GM23338 (cell line): ENCODE measurements around the gene ABCA7.

Source experiments
- EZH2 ChIP-seq: fragments of 200-600 bp; sonication (generic); IDR thresholded peaks from one replicate; pipeline ENCODE4 v1.8.0; 2017; ENCODE audit warnings: antibody characterized with exemption, mild to moderate bottlenecking, low read depth; ENCODE audit not compliant: unreplicated experiment
- JUNB ChIP-seq: IDR thresholded peaks from one replicate; pipeline ENCODE4 v1.6.1; 2016; ENCODE audit warnings: antibody characterized with exemption; ENCODE audit not compliant: unreplicated experiment
- POLR2AphosphoS5 ChIP-seq: IDR thresholded peaks from 2 replicates; pipeline ENCODE4 v1.6.1; 2016; ENCODE audit warnings: antibody characterized with exemption, low read depth
- TF ChIP-seq, protein P1 (sequence below): IDR thresholded peaks from one replicate; pipeline ENCODE4 v1.6.1; 2018; ENCODE audit warnings: antibody characterized with exemption; ENCODE audit not compliant: unreplicated experiment
- TF ChIP-seq, protein P2 (sequence below), 2 experiments: fragments of 200-600 bp in 1 of 2; sonication (generic) in 1 of 2; conservative IDR thresholded peaks; 2 replicates each; pipeline versions ENCODE4 v1.5.1 to v1.6.1; 2016 to 2017; ENCODE audit warnings: antibody characterized with exemption in 2 of 2, low read depth in 2 of 2, mild to moderate bottlenecking in 2 of 2, moderate library complexity in 1 of 2

DNA sequence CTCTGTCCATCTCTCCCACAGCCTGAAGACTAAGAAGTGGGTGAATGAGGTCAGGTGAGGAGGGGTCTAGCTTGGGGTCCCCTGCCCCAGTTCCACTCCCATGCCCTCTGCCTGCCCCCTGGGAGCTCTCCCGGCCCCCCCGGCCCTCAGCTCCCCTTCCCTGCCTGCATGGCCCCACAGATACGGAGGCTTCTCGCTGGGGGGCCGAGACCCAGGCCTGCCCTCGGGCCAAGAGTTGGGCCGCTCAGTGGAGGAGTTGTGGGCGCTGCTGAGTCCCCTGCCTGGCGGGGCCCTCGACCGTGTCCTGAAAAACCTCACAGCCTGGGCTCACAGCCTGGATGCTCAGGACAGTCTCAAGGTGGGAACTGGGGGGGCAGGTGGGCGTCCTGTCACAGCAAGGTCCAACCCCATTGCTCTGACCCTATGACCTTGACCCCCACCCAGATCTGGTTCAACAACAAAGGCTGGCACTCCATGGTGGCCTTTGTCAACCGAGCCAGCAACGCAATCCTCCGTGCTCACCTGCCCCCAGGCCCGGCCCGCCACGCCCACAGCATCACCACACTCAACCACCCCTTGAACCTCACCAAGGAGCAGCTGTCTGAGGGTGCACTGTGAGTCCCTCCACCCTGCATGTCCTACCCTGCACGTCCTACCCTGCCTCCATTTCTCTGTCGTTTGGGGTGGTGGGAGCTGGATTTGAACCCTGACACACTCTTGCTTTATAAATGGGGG, 16.1 kb downstream of the ABCA7 start:
- TF ChIP-seq, protein P1, sequence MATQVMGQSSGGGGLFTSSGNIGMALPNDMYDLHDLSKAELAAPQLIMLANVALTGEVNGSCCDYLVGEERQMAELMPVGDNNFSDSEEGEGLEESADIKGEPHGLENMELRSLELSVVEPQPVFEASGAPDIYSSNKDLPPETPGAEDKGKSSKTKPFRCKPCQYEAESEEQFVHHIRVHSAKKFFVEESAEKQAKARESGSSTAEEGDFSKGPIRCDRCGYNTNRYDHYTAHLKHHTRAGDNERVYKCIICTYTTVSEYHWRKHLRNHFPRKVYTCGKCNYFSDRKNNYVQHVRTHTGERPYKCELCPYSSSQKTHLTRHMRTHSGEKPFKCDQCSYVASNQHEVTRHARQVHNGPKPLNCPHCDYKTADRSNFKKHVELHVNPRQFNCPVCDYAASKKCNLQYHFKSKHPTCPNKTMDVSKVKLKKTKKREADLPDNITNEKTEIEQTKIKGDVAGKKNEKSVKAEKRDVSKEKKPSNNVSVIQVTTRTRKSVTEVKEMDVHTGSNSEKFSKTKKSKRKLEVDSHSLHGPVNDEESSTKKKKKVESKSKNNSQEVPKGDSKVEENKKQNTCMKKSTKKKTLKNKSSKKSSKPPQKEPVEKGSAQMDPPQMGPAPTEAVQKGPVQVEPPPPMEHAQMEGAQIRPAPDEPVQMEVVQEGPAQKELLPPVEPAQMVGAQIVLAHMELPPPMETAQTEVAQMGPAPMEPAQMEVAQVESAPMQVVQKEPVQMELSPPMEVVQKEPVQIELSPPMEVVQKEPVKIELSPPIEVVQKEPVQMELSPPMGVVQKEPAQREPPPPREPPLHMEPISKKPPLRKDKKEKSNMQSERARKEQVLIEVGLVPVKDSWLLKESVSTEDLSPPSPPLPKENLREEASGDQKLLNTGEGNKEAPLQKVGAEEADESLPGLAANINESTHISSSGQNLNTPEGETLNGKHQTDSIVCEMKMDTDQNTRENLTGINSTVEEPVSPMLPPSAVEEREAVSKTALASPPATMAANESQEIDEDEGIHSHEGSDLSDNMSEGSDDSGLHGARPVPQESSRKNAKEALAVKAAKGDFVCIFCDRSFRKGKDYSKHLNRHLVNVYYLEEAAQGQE: no peak
- TF ChIP-seq, protein P2, sequence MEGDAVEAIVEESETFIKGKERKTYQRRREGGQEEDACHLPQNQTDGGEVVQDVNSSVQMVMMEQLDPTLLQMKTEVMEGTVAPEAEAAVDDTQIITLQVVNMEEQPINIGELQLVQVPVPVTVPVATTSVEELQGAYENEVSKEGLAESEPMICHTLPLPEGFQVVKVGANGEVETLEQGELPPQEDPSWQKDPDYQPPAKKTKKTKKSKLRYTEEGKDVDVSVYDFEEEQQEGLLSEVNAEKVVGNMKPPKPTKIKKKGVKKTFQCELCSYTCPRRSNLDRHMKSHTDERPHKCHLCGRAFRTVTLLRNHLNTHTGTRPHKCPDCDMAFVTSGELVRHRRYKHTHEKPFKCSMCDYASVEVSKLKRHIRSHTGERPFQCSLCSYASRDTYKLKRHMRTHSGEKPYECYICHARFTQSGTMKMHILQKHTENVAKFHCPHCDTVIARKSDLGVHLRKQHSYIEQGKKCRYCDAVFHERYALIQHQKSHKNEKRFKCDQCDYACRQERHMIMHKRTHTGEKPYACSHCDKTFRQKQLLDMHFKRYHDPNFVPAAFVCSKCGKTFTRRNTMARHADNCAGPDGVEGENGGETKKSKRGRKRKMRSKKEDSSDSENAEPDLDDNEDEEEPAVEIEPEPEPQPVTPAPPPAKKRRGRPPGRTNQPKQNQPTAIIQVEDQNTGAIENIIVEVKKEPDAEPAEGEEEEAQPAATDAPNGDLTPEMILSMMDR (conservative IDR thresholded peaks at IDR 0.05; ENCODE audit: low read depth in 2 of 2): no peak
- no peak for TF ChIP-seq EZH2
- no peak for TF ChIP-seq JUNB
- no peak for TF ChIP-seq POLR2AphosphoS5
